OCI-LY1 (cell line): Measurements from ENCODE around the gene MBTD1.

Source experiments
- H2AFZ ChIP-seq: fragments of 200-600 bp; sonication (generic), shearing (Covaris generic); 2 replicates; pipeline ENCODE4 v1.6.0; 2014; ENCODE audit warnings: antibody characterized with exemption, mild to moderate bottlenecking, low read length
- H3F3A ChIP-seq: fragments of 200-600 bp; sonication (generic), shearing (Covaris generic); 2 replicates; pipeline ENCODE4 v1.6.0; 2014; ENCODE audit warnings: mild to moderate bottlenecking, antibody characterized with exemption, low read length, moderate library complexity; ENCODE audit not compliant: insufficient read depth
- H3K27ac ChIP-seq: fragments of 200-600 bp; sonication (generic); 2 replicates; pipeline ENCODE4 v1.5.1; 2014; ENCODE audit warnings: low read length, mixed run types, mild to moderate bottlenecking, low read depth; ENCODE audit not compliant: poor library complexity, severe bottlenecking
- H3K27me3 ChIP-seq: fragments of 200-600 bp; sonication (generic); 2 replicates; pipeline ENCODE4 v1.6.0; 2014; ENCODE audit warnings: antibody characterized with exemption, mild to moderate bottlenecking, low read length, moderate library complexity; ENCODE audit not compliant: insufficient read depth
- H3K36me3 ChIP-seq: fragments of 200-600 bp; sonication (generic); 2 replicates; pipeline ENCODE4 v1.6.1; 2014; ENCODE audit warnings: mild to moderate bottlenecking, antibody characterized with exemption, low read length, moderate library complexity, mixed read lengths; ENCODE audit not compliant: insufficient read depth
- H3K4me1 ChIP-seq: fragments of 200-600 bp; sonication (generic); 2 replicates; pipeline ENCODE4 v1.5.1; 2014; ENCODE audit warnings: mild to moderate bottlenecking, low read length, moderate library complexity; ENCODE audit not compliant: insufficient read depth, severe bottlenecking
- H3K4me2 ChIP-seq: fragments of 200-600 bp; sonication (generic), shearing (Covaris generic); 2 replicates; pipeline ENCODE4 v1.6.1; 2014; ENCODE audit warnings: low read length
- H3K4me3 ChIP-seq: fragments of 200-600 bp; sonication (generic); 2 replicates; pipeline ENCODE4 v1.5.1; 2014; ENCODE audit warnings: low read length, low read depth, mild to moderate bottlenecking, mixed read lengths; ENCODE audit not compliant: poor library complexity, severe bottlenecking
- H3K79me2 ChIP-seq: fragments of 200-600 bp; shearing (Covaris generic); 2 replicates; pipeline ENCODE4 v1.6.1; 2016; ENCODE audit warnings: mixed run types, low read length, mixed read lengths; ENCODE audit not compliant: insufficient read depth
- H3K9ac ChIP-seq: fragments of 200-600 bp; sonication (generic), shearing (Covaris generic); 2 replicates; pipeline ENCODE4 v1.6.1; 2014; ENCODE audit warnings: mild to moderate bottlenecking, low read length, mixed read lengths
- H3K9me2 ChIP-seq: fragments of 200-600 bp; sonication (generic), shearing (Covaris generic); 2 replicates; pipeline ENCODE4 v1.6.1; 2014; ENCODE audit warnings: low read depth, mild to moderate bottlenecking, low read length, mixed read lengths
- H3K9me3 ChIP-seq: fragments of 200-600 bp; shearing (Covaris generic); 2 replicates; pipeline ENCODE4 v1.6.1; 2014; ENCODE audit warnings: low read length, mixed read lengths
- H4K20me1 ChIP-seq: fragments of 200-600 bp; sonication (generic), shearing (Covaris generic); 2 replicates; pipeline ENCODE4 v1.6.0; 2016; ENCODE audit warnings: mild to moderate bottlenecking, low read length; ENCODE audit not compliant: insufficient read depth
- EZH2 ChIP-seq: fragments of 200-600 bp; sonication (generic), shearing (Covaris generic); IDR thresholded peaks from 2 replicates; pipeline ENCODE4 v1.8.0; 2017; ENCODE audit warnings: borderline replicate concordance, mixed run types, mild to moderate bottlenecking, antibody characterized with exemption, low read length, moderate library complexity, mixed read lengths
- TF ChIP-seq, protein P1 (sequence below): fragments of 200-600 bp; sonication (generic), shearing (Covaris generic); IDR thresholded peaks from 2 replicates; pipeline ENCODE4 v1.5.1; 2017; ENCODE audit warnings: mild to moderate bottlenecking, antibody characterized with exemption, low read length, moderate library complexity, mixed read lengths

Gene MBTD1

GRCh38 chr17:51132964-51133319 lies 126.9 kb downstream of the MBTD1 start:
- no peaks in the 10 kb centered on the region for H3K4me1 ChIP-seq
- H3K9me2 ChIP-seq = no peaks in the 10 kb centered on the region
- H3K9me3 ChIP-seq = no peaks in the 10 kb centered on the region
- H3K36me3 ChIP-seq = no peaks in the 10 kb centered on the region; the same call in 1 of the 2 replicates
- no peaks in the 10 kb centered on the region for H4K20me1 ChIP-seq
- H3K4me2 ChIP-seq = no peak overlapping the region
- no peak overlapping the region for H3K4me3 ChIP-seq
- no peaks in the 10 kb centered on the region for H3K79me2 ChIP-seq
- H3K9ac ChIP-seq = no peak overlapping the region
- H3K27ac ChIP-seq = no peak overlapping the region
- no peak overlapping the region for H2AFZ ChIP-seq
- H3K27me3 ChIP-seq = no peaks in the 10 kb centered on the region
- no peaks in the 10 kb centered on the region for H3F3A ChIP-seq
- TF ChIP-seq EZH2 = no peak
- TF ChIP-seq, protein P1, sequence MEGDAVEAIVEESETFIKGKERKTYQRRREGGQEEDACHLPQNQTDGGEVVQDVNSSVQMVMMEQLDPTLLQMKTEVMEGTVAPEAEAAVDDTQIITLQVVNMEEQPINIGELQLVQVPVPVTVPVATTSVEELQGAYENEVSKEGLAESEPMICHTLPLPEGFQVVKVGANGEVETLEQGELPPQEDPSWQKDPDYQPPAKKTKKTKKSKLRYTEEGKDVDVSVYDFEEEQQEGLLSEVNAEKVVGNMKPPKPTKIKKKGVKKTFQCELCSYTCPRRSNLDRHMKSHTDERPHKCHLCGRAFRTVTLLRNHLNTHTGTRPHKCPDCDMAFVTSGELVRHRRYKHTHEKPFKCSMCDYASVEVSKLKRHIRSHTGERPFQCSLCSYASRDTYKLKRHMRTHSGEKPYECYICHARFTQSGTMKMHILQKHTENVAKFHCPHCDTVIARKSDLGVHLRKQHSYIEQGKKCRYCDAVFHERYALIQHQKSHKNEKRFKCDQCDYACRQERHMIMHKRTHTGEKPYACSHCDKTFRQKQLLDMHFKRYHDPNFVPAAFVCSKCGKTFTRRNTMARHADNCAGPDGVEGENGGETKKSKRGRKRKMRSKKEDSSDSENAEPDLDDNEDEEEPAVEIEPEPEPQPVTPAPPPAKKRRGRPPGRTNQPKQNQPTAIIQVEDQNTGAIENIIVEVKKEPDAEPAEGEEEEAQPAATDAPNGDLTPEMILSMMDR = no peak

GRCh38 chr17:51128076-51128475 lies 131.8 kb downstream of the MBTD1 start:
- H4K20me1 ChIP-seq = no peaks in the 10 kb centered on the region
- no peaks in the 10 kb centered on the region for H3K9me2 ChIP-seq
- H3K27me3 ChIP-seq = no peaks in the 10 kb centered on the region
- H3K4me1 ChIP-seq = no peaks in the 10 kb centered on the region
- H2AFZ ChIP-seq = no peak overlapping the region
- H3K27ac ChIP-seq = no peak overlapping the region
- H3K79me2 ChIP-seq = no peaks in the 10 kb centered on the region
- no peak overlapping the region for H3K4me2 ChIP-seq
- no peak overlapping the region for H3K4me3 ChIP-seq
- no peaks in the 10 kb centered on the region for H3F3A ChIP-seq
- no peaks in the 10 kb centered on the region for H3K36me3 ChIP-seq
- TF ChIP-seq EZH2 = no peak
- TF ChIP-seq, protein P1 = no peak
- H3K9me3 ChIP-seq = no peaks in the 10 kb centered on the region
- H3K9ac ChIP-seq = no peak overlapping the region
